Endothelial cell of umbilical vein (primary cell): ENCODE data around the gene GGT7. TPM values are rescaled to one million over a fixed set of nuclear protein-coding genes. Genes with fewer than 3 reads are reported as not detected.

Experiments
- BruUV-seq: library from RNA; stranded (reverse); fragments of 400-500 nt; replicated peaks from 2 replicates; lab custom pipeline; 2021; lab: Mats Ljungman, UMichigan
- CTCF ChIA-PET: fragments of 300-600, 350-600 bp; sonication (Branson Sonifier 250); formaldehyde crosslinking; loops from one replicate; lab custom pipeline; 2021; ENCODE audit warnings: antibody characterized with exemption, inconsistent platforms; lab: Charles Lee
- POLR2A ChIA-PET: fragments of 300-600, 350-600 bp; sonication (Branson Sonifier 250); formaldehyde crosslinking; loops from one replicate; lab custom pipeline; 2021; ENCODE audit warnings: antibody characterized with exemption, inconsistent platforms; lab: Charles Lee
- DNase-seq: peaks from one replicate; pipeline ENCODE4 v3.0.0-alpha.2; 2011; ENCODE audit warnings: low read depth, low spot score
- FAIRE-seq: peaks from 2 replicates; lab custom pipeline; 2011; peaks lifted over from hg19 to GRCh38; lab: Jason Lieb, UNC
- H2AFZ ChIP-seq: 2 replicates; pipeline ENCODE4 v1.6.0; 2012; ENCODE audit warnings: low read depth, low read length, control low read depth, inconsistent platforms
- H3K27ac ChIP-seq: 2 replicates; pipeline ENCODE4 v1.5.1; 2011; ENCODE audit warnings: low read depth, mild to moderate bottlenecking, control low read depth, low read length, moderate library complexity; ENCODE audit not compliant: insufficient read depth
- H3K27me3 ChIP-seq, 2 experiments: 2 replicates each; pipeline versions ENCODE4 v1.6.0 to v1.6.1; 2011; ENCODE audit warnings: low read length in 2 of 2, mixed read lengths in 1 of 2; ENCODE audit not compliant: control insufficient read depth in 2 of 2, insufficient read depth in 2 of 2
- H3K36me3 ChIP-seq, 2 experiments: 2 replicates in 1 of 2; 3 replicates in 1 of 2; pipeline ENCODE4 v1.5.1; 2011; ENCODE audit warnings: low read length in 2 of 2, mild to moderate bottlenecking in 1 of 2, moderate library complexity in 1 of 2; ENCODE audit not compliant: control insufficient read depth in 2 of 2, insufficient read depth in 2 of 2; ENCODE audit errors: extremely low read depth in 1 of 2
- H3K4me1 ChIP-seq: 3 replicates; pipeline ENCODE4 v1.5.1; 2011; ENCODE audit warnings: mild to moderate bottlenecking, low read length; ENCODE audit not compliant: control insufficient read depth, insufficient read depth; ENCODE audit errors: extremely low read depth
- H3K4me2 ChIP-seq: 2 replicates; pipeline ENCODE4 v1.6.1; 2011; ENCODE audit warnings: low read length, control low read depth, mixed read lengths; ENCODE audit not compliant: insufficient read depth
- H3K4me3 ChIP-seq, 3 experiments: fragments of 200-600 bp in 1 of 3; sonication (generic), shearing (Covaris generic) in 1 of 3; replicated peaks in 1 of 3; 2 replicates each; pipeline ENCODE4 v1.5.1; 2011 to 2016; ENCODE audit warnings: control low read depth in 3 of 3, low read length in 3 of 3, mild to moderate bottlenecking in 2 of 3, inconsistent platforms in 1 of 3, low read depth in 1 of 3, moderate library complexity in 1 of 3; ENCODE audit not compliant: insufficient read depth in 1 of 3
- H3K79me2 ChIP-seq: 2 replicates; pipeline ENCODE4 v1.6.0; 2012; ENCODE audit warnings: low read length, inconsistent platforms; ENCODE audit not compliant: control insufficient read depth, insufficient read depth
- H3K9ac ChIP-seq: replicated peaks from 2 replicates; pipeline ENCODE3; 2011; ENCODE audit warnings: low read length, control low read depth; ENCODE audit not compliant: insufficient read depth; ENCODE audit errors: extremely low read depth
- H3K9me1 ChIP-seq: replicated peaks from 3 replicates; pipeline ENCODE4 v1.6.0; 2011; ENCODE audit warnings: mild to moderate bottlenecking, low read length; ENCODE audit not compliant: control insufficient read depth, insufficient read depth; ENCODE audit errors: extremely low read depth
- H3K9me3 ChIP-seq: replicated peaks from 2 replicates; pipeline ENCODE4 v1.5.1; 2012; ENCODE audit warnings: low read length, inconsistent platforms; ENCODE audit not compliant: control insufficient read depth, insufficient read depth
- H4K20me1 ChIP-seq: replicated peaks from 2 replicates; pipeline ENCODE3; 2011; ENCODE audit warnings: mild to moderate bottlenecking, low read length; ENCODE audit not compliant: control insufficient read depth, insufficient read depth; ENCODE audit errors: extremely low read depth
- CTCF ChIP-seq, 2 donors: IDR thresholded peaks; 1 replicate in 1 of 2; 2 replicates in 1 of 2; pipeline ENCODE4 v1.5.1; 2011; ENCODE audit warnings: low read length in 2 of 2, mild to moderate bottlenecking in 2 of 2, moderate library complexity in 2 of 2, control low read depth in 1 of 2, inconsistent platforms in 1 of 2, low read depth in 1 of 2; ENCODE audit not compliant: insufficient read depth in 1 of 2; ENCODE audit errors: extremely low read depth in 1 of 2
- EZH2 ChIP-seq: IDR thresholded peaks from 2 replicates; pipeline ENCODE4 v1.6.1; 2012; ENCODE audit warnings: borderline replicate concordance, low read depth, mild to moderate bottlenecking, moderate library complexity, low read length, inconsistent platforms; ENCODE audit not compliant: severe bottlenecking
- FOS ChIP-seq: IDR thresholded peaks from 2 replicates; pipeline ENCODE4 v1.6.1; 2011; ENCODE audit warnings: mild to moderate bottlenecking, low read length, moderate library complexity, borderline replicate concordance; ENCODE audit not compliant: insufficient read depth
- GATA2 ChIP-seq: IDR thresholded peaks from 2 replicates; pipeline ENCODE4 v1.7.0; 2011; ENCODE audit warnings: low read depth, mild to moderate bottlenecking, moderate library complexity, mixed read lengths, low read length; ENCODE audit not compliant: insufficient read length, insufficient read depth
- JUN ChIP-seq: IDR thresholded peaks from 2 replicates; pipeline ENCODE4 v1.6.1; 2011; ENCODE audit warnings: borderline replicate concordance, low read depth; ENCODE audit not compliant: insufficient read length, insufficient read depth
- MYC ChIP-seq: IDR thresholded peaks from one replicate; pipeline ENCODE4 v1.6.1; 2011; ENCODE audit warnings: mild to moderate bottlenecking, low read depth, low read length
- POLR2A ChIP-seq: IDR thresholded peaks from 2 replicates; pipeline ENCODE4 v1.6.1; 2012; ENCODE audit warnings: low read depth, mild to moderate bottlenecking, control low read depth, low read length
- POLR2AphosphoS5 ChIP-seq: IDR thresholded peaks from 2 replicates; pipeline ENCODE4 v1.6.1; 2012; ENCODE audit warnings: low read depth, mild to moderate bottlenecking, control low read depth, low read length, moderate library complexity; ENCODE audit not compliant: insufficient read depth
- dilution Hi-C: fragments of 300-500 bp; cut with MboI; formaldehyde crosslinking; loops from one replicate; pipeline ENCODE4 v1.15.0; 2019; ENCODE audit warnings: low sequenced_read_pairs; ENCODE audit not compliant: extremely low pct_ligation_motif_present
- intact Hi-C: fragments of 100-400 bp; cut with micrococcal nuclease; formaldehyde crosslinking; loops from one replicate; pipeline ENCODE4 v1.10.0; 2022
- polyA plus RNA-seq, 4 experiments: library from polyadenylated mRNA; depleted of rRNA in 3 of 4; stranded (reverse) in 3 of 4; unstranded in 1 of 4; fragments of >200 nt; gene quantifications; 2 replicates each; pipeline versions ENCODE4 v1.2.1 to v1.2.3, GENCODE V29; 2011 to 2012; ENCODE audit warnings: missing spikeins in 1 of 4
- total RNA-seq: library from RNA; stranded (reverse); gene quantifications from 2 replicates; pipeline ENCODE4 v1.2.3, GENCODE V29; 2021
- TF ChIP-seq, protein P1 (sequence below): IDR thresholded peaks from 2 replicates; pipeline ENCODE4 v1.6.1; 2011; ENCODE audit not compliant: insufficient read depth, insufficient read length

The GGT7 gene
- total and polyA plus RNA-seq, 2 donors (not counting 3 experiments of a cell fraction or from before 2014, with no cell fraction given) = 4.1 to 5.0 TPM

DNA sequence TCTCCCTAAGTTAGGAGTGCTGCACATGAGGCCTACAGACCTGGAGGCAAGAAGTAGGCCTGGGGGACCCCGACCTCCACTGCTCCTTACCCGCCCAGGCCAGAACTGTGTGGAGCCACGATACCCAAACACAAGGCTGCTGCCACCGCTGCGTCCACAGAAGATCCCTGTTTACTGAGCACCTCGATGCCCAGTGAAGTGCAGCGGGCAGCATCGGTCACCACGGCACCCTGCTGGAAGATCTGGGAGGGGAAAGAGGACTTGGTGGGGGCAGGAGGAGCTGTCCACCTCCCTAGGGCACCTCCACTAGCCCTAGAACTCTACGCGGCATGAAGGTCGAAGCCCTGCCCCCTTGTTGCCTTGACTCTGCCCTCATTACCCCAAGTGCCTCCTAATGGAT lies 9.9 kb downstream of the GGT7 start:
- Histone ChIP-seq H3K79me2 (no peaks in the 10 kb centered on the region), H3K36me3 (no peaks in the 10 kb centered on the region), H3K4me1 (no peaks in the 10 kb centered on the region), H3K4me2 (no peak overlapping the region), H4K20me1 (no peaks in the 10 kb centered on the region), H3K27ac (no peak overlapping the region), H2AFZ (no peak overlapping the region), H3K9me1 (no peaks in the 10 kb centered on the region), H3K4me3 (no peak overlapping the region), H3K27me3 (no peaks in the 10 kb centered on the region), H3K9me3 (no peaks in the 10 kb centered on the region), H3K9ac (no peak overlapping the region)
- intact Hi-C loops = no loop called here
- dilution Hi-C loops = no loop called here
- POLR2A ChIA-PET = no interaction called here
- no peak for TF ChIP-seq MYC
- TF ChIP-seq POLR2AphosphoS5 = no peak
- TF ChIP-seq JUN = no peak
- no peak for TF ChIP-seq GATA2
- no peak for TF ChIP-seq CTCF (IDR thresholded peaks at IDR 0.05; ENCODE audit: extremely low read depth in 1 of 2, insufficient read depth in 1 of 2, low read depth in 1 of 2, low read length in 2 of 2)
- TF ChIP-seq FOS = no peak
- TF ChIP-seq EZH2 = no peak
- TF ChIP-seq POLR2A = no peak
- TF ChIP-seq, protein P1, sequence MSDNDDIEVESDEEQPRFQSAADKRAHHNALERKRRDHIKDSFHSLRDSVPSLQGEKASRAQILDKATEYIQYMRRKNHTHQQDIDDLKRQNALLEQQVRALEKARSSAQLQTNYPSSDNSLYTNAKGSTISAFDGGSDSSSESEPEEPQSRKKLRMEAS = no peak
- CTCF ChIA-PET = interaction anchor here (3.6 kb wide), 1 partner anchor 11 kb away, joined by 27 read pairs; the partner anchor contains the start of gene GGT7
- DNase-seq (no peak), FAIRE-seq (no peak)
- no TSS peak for BruUV-seq
